Measurements from ENCODE around the gene CSAG3.
"Not testable (repeated sequence)": the region's sequence is repeated elsewhere in the genome, so short reads cannot be mapped to it uniquely, and the experiment has no call there.

DNA sequence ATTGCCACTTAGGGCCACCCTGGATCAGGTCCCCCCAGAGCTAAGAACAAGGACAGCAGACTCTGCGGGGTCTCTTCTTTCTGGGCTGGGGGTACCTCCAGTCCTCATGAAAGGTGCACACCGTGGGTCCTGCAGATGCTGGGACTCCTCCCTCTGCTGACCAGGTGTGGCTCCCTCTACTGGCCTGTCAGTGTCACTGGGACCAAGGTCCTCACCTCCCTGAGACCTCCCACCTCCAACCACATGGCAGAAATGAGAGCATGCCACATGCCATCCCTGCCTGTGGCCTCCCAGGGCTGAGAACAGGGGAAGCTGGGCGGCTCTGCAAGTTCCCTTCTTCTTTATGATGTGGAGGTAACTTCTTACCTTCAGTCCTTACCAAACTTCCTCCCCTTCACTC is 28.0 kb downstream of the CSAG3 start:
- TF ChIP-seq, protein P1, sequence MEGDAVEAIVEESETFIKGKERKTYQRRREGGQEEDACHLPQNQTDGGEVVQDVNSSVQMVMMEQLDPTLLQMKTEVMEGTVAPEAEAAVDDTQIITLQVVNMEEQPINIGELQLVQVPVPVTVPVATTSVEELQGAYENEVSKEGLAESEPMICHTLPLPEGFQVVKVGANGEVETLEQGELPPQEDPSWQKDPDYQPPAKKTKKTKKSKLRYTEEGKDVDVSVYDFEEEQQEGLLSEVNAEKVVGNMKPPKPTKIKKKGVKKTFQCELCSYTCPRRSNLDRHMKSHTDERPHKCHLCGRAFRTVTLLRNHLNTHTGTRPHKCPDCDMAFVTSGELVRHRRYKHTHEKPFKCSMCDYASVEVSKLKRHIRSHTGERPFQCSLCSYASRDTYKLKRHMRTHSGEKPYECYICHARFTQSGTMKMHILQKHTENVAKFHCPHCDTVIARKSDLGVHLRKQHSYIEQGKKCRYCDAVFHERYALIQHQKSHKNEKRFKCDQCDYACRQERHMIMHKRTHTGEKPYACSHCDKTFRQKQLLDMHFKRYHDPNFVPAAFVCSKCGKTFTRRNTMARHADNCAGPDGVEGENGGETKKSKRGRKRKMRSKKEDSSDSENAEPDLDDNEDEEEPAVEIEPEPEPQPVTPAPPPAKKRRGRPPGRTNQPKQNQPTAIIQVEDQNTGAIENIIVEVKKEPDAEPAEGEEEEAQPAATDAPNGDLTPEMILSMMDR (IDR thresholded peaks at IDR 0.05) = not testable (repeated sequence)
- not testable (repeated sequence) for TF ChIP-seq ZFX (IDR thresholded peaks at IDR 0.05; ENCODE audit: borderline replicate concordance)
